Natural killer cell treated with Interleukin-12 subunit alpha and Interleukin-12 subunit beta and Interleukin-15 and Interleukin-18, amount 100 ng/mL, for 72 hours (primary cell): ENCODE data around the gene IP6K3. TPM values are rescaled to one million over a fixed set of nuclear protein-coding genes. Genes with fewer than 3 reads are reported as not detected.

Experiments used
- ATAC-seq, 2 donors: fragments of 150-1000 bp; cut with Tn5 transposase in 1 of 2; sonication (Bioruptor Pico), chemical (Tn5 transposase) in 1 of 2; 2 replicates each; pipeline ENCODE4 v1.10.0; 2021
- DNase-seq: peaks from one replicate; pipeline ENCODE4 v3.0.0; 2022; ENCODE audit warnings: low spot score
- H3K27ac Mint-ChIP-seq, 2 donors: 1 replicate in 1 of 2; 2 replicates in 1 of 2; pipeline ENCODE4 v1.8.0; 2022; ENCODE audit warnings: mixed read lengths in 2 of 2, mild to moderate bottlenecking in 1 of 2, moderate library complexity in 1 of 2
- H3K27me3 Mint-ChIP-seq, 2 donors: 1 replicate in 1 of 2; 2 replicates in 1 of 2; pipeline ENCODE4 v1.8.0; 2022; ENCODE audit warnings: mixed read lengths in 2 of 2
- H3K36me3 Mint-ChIP-seq: one replicate; pipeline ENCODE4 v1.8.0; 2022; ENCODE audit warnings: mixed read lengths
- H3K4me1 Mint-ChIP-seq, 2 donors: 1 replicate in 1 of 2; 2 replicates in 1 of 2; pipeline ENCODE4 v1.8.0; 2022; ENCODE audit warnings: low read depth in 2 of 2, mixed read lengths in 2 of 2, mild to moderate bottlenecking in 1 of 2
- H3K4me3 Mint-ChIP-seq: one replicate; pipeline ENCODE4 v1.8.0; 2022; ENCODE audit warnings: mixed read lengths
- H3K9me3 Mint-ChIP-seq: 2 replicates; pipeline ENCODE4 v1.8.0; 2022; ENCODE audit warnings: mixed read lengths
- total RNA-seq, 2 donors: library from RNA; stranded (reverse); gene quantifications; one replicate each; pipeline ENCODE4 v1.2.3, GENCODE V29; 2022

The IP6K3 gene
- total RNA-seq, 2 donors from 2014 or later: not detected

DNA sequence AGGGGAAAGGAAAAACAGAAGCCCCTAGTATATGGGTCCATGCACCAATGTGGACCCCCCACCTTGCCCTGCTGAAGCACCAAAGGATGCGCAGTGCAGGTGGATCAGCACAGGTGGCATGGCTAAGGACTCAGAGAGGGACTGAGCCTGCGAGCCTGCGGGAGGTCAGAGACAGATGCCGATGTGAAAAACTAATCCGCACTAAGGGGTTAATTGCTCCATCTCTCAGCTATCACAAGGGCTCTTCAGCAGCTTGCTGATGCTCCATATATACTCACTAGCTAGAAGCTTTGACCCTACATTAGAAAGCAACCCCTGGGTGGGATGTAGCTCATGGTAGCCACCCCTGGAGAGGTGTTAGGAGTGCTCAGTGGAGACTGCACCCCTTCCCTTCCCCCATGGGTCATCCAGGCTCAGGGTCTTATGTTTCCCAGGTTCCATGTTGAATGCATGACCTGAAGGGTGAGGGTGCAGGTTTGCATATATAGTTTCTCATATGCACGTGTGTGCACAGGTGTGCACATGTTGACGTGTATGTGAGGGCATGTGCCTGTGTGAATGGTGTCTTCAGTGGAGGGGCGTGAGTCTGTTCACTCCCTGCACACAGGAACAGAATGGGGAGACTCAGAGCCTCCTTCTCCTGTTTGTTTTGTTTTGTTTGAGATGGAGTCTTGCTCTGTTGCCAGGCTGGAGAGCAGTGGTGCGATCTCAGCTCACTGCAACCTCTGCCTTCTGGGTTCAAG is 13.4 kb upstream of the IP6K3 start:
- no peaks in the 10 kb centered on the region for H3K4me1 Mint-ChIP-seq
- no peak overlapping the region for H3K27ac Mint-ChIP-seq
- no peaks in the 10 kb centered on the region for H3K36me3 Mint-ChIP-seq
- no peaks in the 10 kb centered on the region for H3K9me3 Mint-ChIP-seq
- H3K27me3 Mint-ChIP-seq: peaks cover 0 to 9% of the 10 kb centered on the region in 2 donors
- DNase-seq: no peak
- H3K4me3 Mint-ChIP-seq: no peak overlapping the region
- no peak for ATAC-seq

DNA sequence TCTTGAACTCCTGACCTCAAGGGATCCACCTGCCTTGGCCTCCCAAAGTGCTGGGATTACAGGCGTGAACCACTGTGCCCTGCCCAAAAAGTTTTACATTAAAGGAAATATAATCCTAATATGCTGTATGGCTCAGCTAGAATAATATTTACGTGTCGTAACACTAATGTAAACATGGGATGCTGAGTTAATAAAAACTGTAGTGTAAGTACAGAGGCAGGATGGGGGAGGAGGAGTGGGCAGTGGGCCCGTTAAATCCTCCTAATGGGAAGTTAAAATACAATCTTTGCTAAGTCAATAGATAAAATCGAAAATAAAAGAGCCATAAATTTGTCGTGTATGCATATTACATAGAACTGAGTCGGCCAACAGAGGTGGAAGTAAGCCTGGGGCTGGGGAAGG is 12.1 kb upstream of the IP6K3 start:
- DNase-seq (no peak), ATAC-seq (no peak)
- Mint-ChIP-seq H3K4me1 (no peaks in the 10 kb centered on the region), H3K9me3 (no peaks in the 10 kb centered on the region), H3K27ac (no peak overlapping the region), H3K36me3 (no peaks in the 10 kb centered on the region), H3K4me3 (no peak overlapping the region), H3K27me3 (peaks cover 0 to 9% of the 10 kb centered on the region in 2 donors)

DNA sequence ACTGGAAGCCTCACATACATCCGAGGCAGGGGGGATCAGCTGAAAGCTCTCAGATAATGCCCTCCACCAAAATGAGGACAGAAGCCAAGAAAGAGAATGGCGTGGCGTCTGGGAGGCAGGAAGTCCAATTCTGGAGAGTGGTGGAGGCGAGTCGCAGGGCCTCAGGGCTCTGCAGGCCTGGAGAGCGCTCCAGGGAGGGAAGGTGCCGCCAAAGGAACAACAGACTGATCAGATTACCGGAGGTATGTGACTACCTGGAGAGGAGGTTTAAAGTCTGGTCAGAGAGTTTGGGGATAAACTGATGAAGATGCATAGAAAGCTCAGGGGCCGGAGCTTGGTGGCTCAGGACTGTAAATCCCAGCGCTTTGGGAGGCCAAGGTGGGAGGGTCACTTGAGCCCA is 11.2 kb upstream of the IP6K3 start:
- Mint-ChIP-seq H3K4me3 (no peak overlapping the region), H3K27ac (no peak overlapping the region), H3K4me1 (no peaks in the 10 kb centered on the region), H3K36me3 (no peaks in the 10 kb centered on the region), H3K9me3 (no peaks in the 10 kb centered on the region), H3K27me3 (peaks cover 0 to 9% of the 10 kb centered on the region in 2 donors)
- ATAC-seq (no peak), DNase-seq (no peak)

- Mint-ChIP-seq H3K36me3 (no peaks in the 10 kb centered on the region), H3K4me3 (no peak overlapping the region), H3K9me3 (no peaks in the 10 kb centered on the region), H3K4me1 (no peaks in the 10 kb centered on the region), H3K27me3 (peaks cover 0 to 9% of the 10 kb centered on the region in 2 donors), H3K27ac (no peak overlapping the region)
- DNase-seq (no peak), ATAC-seq (no peak)
Measured at GRCh38 chr6:33757113-33757512, 10.4 kb upstream of the IP6K3 start.

- no peaks in the 10 kb centered on the region for H3K36me3 Mint-ChIP-seq
- DNase-seq: no peak
- no peaks in the 10 kb centered on the region for H3K9me3 Mint-ChIP-seq
- no peak for ATAC-seq
- H3K27me3 Mint-ChIP-seq: peaks cover 0 to 9% of the 10 kb centered on the region in 2 donors
- no peaks in the 10 kb centered on the region for H3K4me1 Mint-ChIP-seq
- no peak overlapping the region for H3K4me3 Mint-ChIP-seq
- no peak overlapping the region for H3K27ac Mint-ChIP-seq
Measured at GRCh38 chr6:33756211-33756954, 9.7 kb upstream of the IP6K3 start.

- DNase-seq (no peak), ATAC-seq (no peak)
- Mint-ChIP-seq H3K36me3 (no peaks in the 10 kb centered on the region), H3K27ac (no peak overlapping the region), H3K27me3 (peaks cover 0 to 9% of the 10 kb centered on the region in 2 donors), H3K4me1 (no peaks in the 10 kb centered on the region), H3K9me3 (no peaks in the 10 kb centered on the region), H3K4me3 (no peak overlapping the region)
Measured at GRCh38 chr6:33755070-33755869, 8.6 kb upstream of the IP6K3 start.

- ATAC-seq (no peak), DNase-seq (no peak)
- H3K27ac Mint-ChIP-seq: no peak overlapping the region
- no peaks in the 10 kb centered on the region for H3K4me1 Mint-ChIP-seq
- no peaks in the 10 kb centered on the region for H3K36me3 Mint-ChIP-seq
- peaks cover 0 to 9% of the 10 kb centered on the region in 2 donors for H3K27me3 Mint-ChIP-seq
- H3K9me3 Mint-ChIP-seq: no peaks in the 10 kb centered on the region
- H3K4me3 Mint-ChIP-seq: no peak overlapping the region
Measured at GRCh38 chr6:33754222-33754621, 7.5 kb upstream of the IP6K3 start.

- no peak overlapping the region for H3K4me3 Mint-ChIP-seq
- peaks cover 1 to 6% of the 10 kb centered on the region in 2 donors for H3K27me3 Mint-ChIP-seq
- H3K36me3 Mint-ChIP-seq: no peaks in the 10 kb centered on the region
- ATAC-seq (no peak), DNase-seq (no peak)
- no peak overlapping the region for H3K27ac Mint-ChIP-seq
- H3K9me3 Mint-ChIP-seq: no peaks in the 10 kb centered on the region
- no peaks in the 10 kb centered on the region for H3K4me1 Mint-ChIP-seq
Measured at GRCh38 chr6:33752646-33753015, 5.9 kb upstream of the IP6K3 start.

- ATAC-seq (no peak), DNase-seq (no peak)
- Mint-ChIP-seq H3K4me3 (no peak overlapping the region), H3K36me3 (no peaks in the 10 kb centered on the region), H3K27ac (no peak overlapping the region), H3K9me3 (no peaks in the 10 kb centered on the region), H3K27me3 (peaks cover 0 to 6% of the 10 kb centered on the region in 2 donors), H3K4me1 (no peaks in the 10 kb centered on the region)
Measured at GRCh38 chr6:33751771-33752645, 5.3 kb upstream of the IP6K3 start.

- no peak overlapping the region for H3K4me3 Mint-ChIP-seq
- no peaks in the 10 kb centered on the region for H3K36me3 Mint-ChIP-seq
- H3K4me1 Mint-ChIP-seq: no peaks in the 10 kb centered on the region
- H3K27me3 Mint-ChIP-seq: peaks cover 0 to 6% of the 10 kb centered on the region in 2 donors
- no peak overlapping the region for H3K27ac Mint-ChIP-seq
- H3K9me3 Mint-ChIP-seq: no peaks in the 10 kb centered on the region
- ATAC-seq (no peak), DNase-seq (no peak)
Measured at GRCh38 chr6:33750244-33750991, 3.7 kb upstream of the IP6K3 start.

DNA sequence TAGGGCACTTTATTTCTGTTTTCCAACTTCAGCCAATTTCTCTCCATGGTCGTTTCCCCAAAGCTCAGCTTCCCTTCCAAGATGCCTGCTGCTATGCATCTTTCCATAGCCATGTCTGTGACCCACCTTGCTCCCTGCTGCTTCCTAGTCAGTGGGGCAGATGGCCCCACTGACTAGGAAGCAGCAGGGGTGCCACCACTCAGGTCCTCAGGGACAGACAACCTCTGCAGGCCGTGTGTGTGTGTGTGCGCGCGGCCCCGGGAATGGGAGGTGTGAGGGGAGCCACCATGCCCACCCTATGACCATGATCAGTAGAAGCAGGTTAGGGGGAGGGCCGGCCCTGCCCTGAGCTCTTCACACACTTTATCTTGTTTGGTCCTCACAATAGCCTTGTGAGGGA is 2.7 kb upstream of the IP6K3 start:
- H3K4me3 Mint-ChIP-seq: no peak overlapping the region
- H3K36me3 Mint-ChIP-seq: no peaks in the 10 kb centered on the region
- H3K27me3 Mint-ChIP-seq: peaks cover 0 to 6% of the 10 kb centered on the region in 2 donors
- H3K27ac Mint-ChIP-seq: no peak overlapping the region
- H3K9me3 Mint-ChIP-seq: no peaks in the 10 kb centered on the region
- H3K4me1 Mint-ChIP-seq: peaks cover 0 to under 1% of the 10 kb centered on the region in 2 donors
- DNase-seq (no peak), ATAC-seq (no peak)

GRCh38 chr6:33748841-33749240 is 2.1 kb upstream of the IP6K3 start:
- Mint-ChIP-seq H3K27ac (no peak overlapping the region), H3K9me3 (no peaks in the 10 kb centered on the region), H3K27me3 (peaks cover 0 to 10% of the 10 kb centered on the region in 2 donors), H3K4me1 (peaks cover 0 to 3% of the 10 kb centered on the region in 2 donors), H3K4me3 (no peak overlapping the region), H3K36me3 (no peaks in the 10 kb centered on the region)
- DNase-seq: no peak
- no peak for ATAC-seq

- H3K9me3 Mint-ChIP-seq: no peaks in the 10 kb centered on the region
- peaks cover 2 to 13% of the 10 kb centered on the region in 2 donors for H3K27me3 Mint-ChIP-seq
- no peaks in the 10 kb centered on the region for H3K36me3 Mint-ChIP-seq
- H3K27ac Mint-ChIP-seq: no peak overlapping the region
- no peak for DNase-seq
- H3K4me3 Mint-ChIP-seq: no peak overlapping the region
- no peak for ATAC-seq
- peaks cover 0 to 3% of the 10 kb centered on the region in 2 donors for H3K4me1 Mint-ChIP-seq
Measured at GRCh38 chr6:33747823-33748222, 1.1 kb upstream of the IP6K3 start.
